ENCODE data around the gene L1TD1.

DNA sequence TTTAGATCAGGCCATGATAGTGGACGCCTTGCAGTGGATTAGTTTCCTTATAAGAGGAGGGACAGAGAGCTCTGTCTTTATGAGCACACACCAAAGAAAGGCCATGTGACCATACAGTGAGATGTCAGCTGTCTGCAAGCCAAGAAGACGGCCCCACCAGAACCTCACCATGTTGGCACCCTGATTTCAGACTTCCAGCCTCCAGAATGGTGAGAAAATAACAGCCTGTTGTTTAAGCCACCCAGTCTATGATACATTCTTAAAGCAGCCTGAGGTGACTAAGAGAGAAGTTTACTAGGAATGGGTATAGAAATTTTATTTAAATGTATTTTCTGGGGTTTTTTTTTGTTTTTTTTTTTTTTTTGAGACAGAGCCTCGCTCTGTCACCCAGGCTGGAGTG is 29.5 kb downstream of the L1TD1 start:
- TF ChIP-seq, protein P1, sequence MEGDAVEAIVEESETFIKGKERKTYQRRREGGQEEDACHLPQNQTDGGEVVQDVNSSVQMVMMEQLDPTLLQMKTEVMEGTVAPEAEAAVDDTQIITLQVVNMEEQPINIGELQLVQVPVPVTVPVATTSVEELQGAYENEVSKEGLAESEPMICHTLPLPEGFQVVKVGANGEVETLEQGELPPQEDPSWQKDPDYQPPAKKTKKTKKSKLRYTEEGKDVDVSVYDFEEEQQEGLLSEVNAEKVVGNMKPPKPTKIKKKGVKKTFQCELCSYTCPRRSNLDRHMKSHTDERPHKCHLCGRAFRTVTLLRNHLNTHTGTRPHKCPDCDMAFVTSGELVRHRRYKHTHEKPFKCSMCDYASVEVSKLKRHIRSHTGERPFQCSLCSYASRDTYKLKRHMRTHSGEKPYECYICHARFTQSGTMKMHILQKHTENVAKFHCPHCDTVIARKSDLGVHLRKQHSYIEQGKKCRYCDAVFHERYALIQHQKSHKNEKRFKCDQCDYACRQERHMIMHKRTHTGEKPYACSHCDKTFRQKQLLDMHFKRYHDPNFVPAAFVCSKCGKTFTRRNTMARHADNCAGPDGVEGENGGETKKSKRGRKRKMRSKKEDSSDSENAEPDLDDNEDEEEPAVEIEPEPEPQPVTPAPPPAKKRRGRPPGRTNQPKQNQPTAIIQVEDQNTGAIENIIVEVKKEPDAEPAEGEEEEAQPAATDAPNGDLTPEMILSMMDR (IDR thresholded peaks at IDR 0.05) = no peak
- no peak for TF ChIP-seq POLR2A (IDR thresholded peaks at IDR 0.05)

Data from adrenal gland (tissue), 5 donors.